HepG2 (cell line): ENCODE results near the gene IL1R1. TPM values are rescaled to one million over a fixed set of nuclear protein-coding genes. Genes with fewer than 3 reads are reported as not detected.

ENCODE experiments used
- ATAC-seq: fragments of 200-7000 bp; cut with Tn5 transposase; 3 replicates; pipeline ENCODE4 v1.9.1; 2020; ENCODE audit warnings: mild to moderate bottlenecking, moderate library complexity
- BruUV-seq: library from RNA; stranded (reverse); fragments of 400-500 nt; replicated peaks from 2 replicates; lab custom pipeline; 2021; lab: Mats Ljungman, UMichigan
- CTCF ChIA-PET: fragments of 300-600 bp; formaldehyde crosslinking; extraction: SDS; loops from one replicate; lab custom pipeline; 2021; ENCODE audit warnings: low total read pairs, inconsistent platforms, low intra/inter-chr PET ratio; lab: Yijun Ruan, JAX
- POLR2A ChIA-PET: fragments of 350-600 bp; sonication (Branson Sonifier 250); formaldehyde crosslinking; loops from one replicate; lab custom pipeline; 2020; ENCODE audit warnings: antibody characterized with exemption, inconsistent platforms; lab: Yijun Ruan, JAX
- DNase-seq: peaks from one replicate; pipeline ENCODE4 v3.0.0-alpha.2; 2015; ENCODE audit warnings: low spot score
- FAIRE-seq: peaks from 3 replicates; lab custom pipeline; 2011; peaks lifted over from hg19 to GRCh38; lab: Jason Lieb, UNC
- H2AFZ ChIP-seq: one replicate; pipeline ENCODE4 v1.6.1; 2011; ENCODE audit warnings: low read length, inconsistent platforms
- H3K27ac ChIP-seq: fragments of 300-600 bp; 3 replicates; pipeline ENCODE4 v1.8.0; 2011; ENCODE audit warnings: mixed run types, mild to moderate bottlenecking, mixed read lengths, low read length, inconsistent platforms; ENCODE audit not compliant: insufficient read depth; ENCODE audit errors: extremely low read length
- H3K27me3 ChIP-seq, 2 experiments: fragments of 200-600 bp in 1 of 2; 2 replicates in 1 of 2; 3 replicates in 1 of 2; pipeline versions ENCODE4 v1.6.0 to v1.8.0; 2011; ENCODE audit warnings: low read length in 2 of 2, mild to moderate bottlenecking in 2 of 2, moderate library complexity in 2 of 2, inconsistent platforms in 1 of 2; ENCODE audit not compliant: insufficient read depth in 2 of 2, control insufficient read depth in 1 of 2
- H3K36me3 ChIP-seq, 2 experiments: fragments of 200-600 bp in 1 of 2; replicated peaks in 1 of 2; 2 replicates in 1 of 2; 3 replicates in 1 of 2; pipeline versions ENCODE4 v1.5.1 to v1.8.0; 2011; ENCODE audit warnings: low read length in 2 of 2, inconsistent platforms in 1 of 2; ENCODE audit not compliant: insufficient read depth in 2 of 2, control insufficient read depth in 1 of 2
- H3K4me1 ChIP-seq: 2 replicates; pipeline ENCODE4 v1.5.1; 2012; ENCODE audit warnings: low read length, inconsistent platforms; ENCODE audit not compliant: insufficient read depth
- H3K4me2 ChIP-seq: 2 replicates; pipeline ENCODE4 v1.6.0; 2011; ENCODE audit warnings: low read depth, low read length, inconsistent platforms
- H3K4me3 ChIP-seq, 3 experiments: fragments of 200-600 bp in 1 of 3; sonication (generic), shearing (Covaris generic) in 1 of 3; replicated peaks in 1 of 3; 2 replicates each; pipeline ENCODE4 v1.5.1; 2011 to 2016; ENCODE audit warnings: low read length in 3 of 3, inconsistent platforms in 2 of 3, low read depth in 2 of 3, mild to moderate bottlenecking in 2 of 3, control low read depth in 1 of 3, mixed read lengths in 1 of 3; ENCODE audit not compliant: insufficient read depth in 1 of 3
- H3K79me2 ChIP-seq: one replicate; pipeline ENCODE4 v1.6.1; 2011; ENCODE audit warnings: low read length, inconsistent platforms; ENCODE audit not compliant: insufficient read depth
- H3K9ac ChIP-seq: 2 replicates; pipeline ENCODE4 v1.6.0; 2011; ENCODE audit warnings: mild to moderate bottlenecking, low read depth, low read length, inconsistent platforms; ENCODE audit not compliant: insufficient read depth
- H3K9me3 ChIP-seq: 2 replicates; pipeline ENCODE4 v1.5.1; 2012; ENCODE audit warnings: mild to moderate bottlenecking, low read length
- H4K20me1 ChIP-seq: 2 replicates; pipeline ENCODE4 v1.6.0; 2011; ENCODE audit warnings: inconsistent platforms, mild to moderate bottlenecking, low read length, moderate library complexity; ENCODE audit not compliant: insufficient read depth
- CBX2 ChIP-seq, 2 experiments: fragments of 200-600 bp in 1 of 2; sonication (generic); formaldehyde crosslinking in 1 of 2; IDR thresholded peaks; 2 replicates each; pipeline versions ENCODE4 v1.7.0 to v1.8.1; 2018 to 2022; ENCODE audit warnings: low read depth in 2 of 2, low read length in 1 of 2, mild to moderate bottlenecking in 1 of 2, missing genetic modification reagents in 1 of 2
- GPN1 ChIP-seq: sonication (generic); formaldehyde crosslinking; IDR thresholded peaks from 2 replicates; pipeline ENCODE4 v1.5.1; 2020; ENCODE audit warnings: missing genetic modification reagents, borderline replicate concordance
- HNF4G ChIP-seq, 2 experiments: sonication (generic) in 1 of 2; formaldehyde crosslinking in 1 of 2; IDR thresholded peaks; 2 replicates each; pipeline versions ENCODE4 v1.4.0 to v1.6.1; 2011 to 2020; ENCODE audit warnings: borderline replicate concordance in 2 of 2, low read depth in 2 of 2, mild to moderate bottlenecking in 2 of 2, low read length in 1 of 2, missing genetic modification reagents in 1 of 2, moderate library complexity in 1 of 2
- KMT2B ChIP-seq: IDR thresholded peaks from 2 replicates; pipeline ENCODE4 v1.6.1; 2016; ENCODE audit warnings: missing genetic modification reagents, missing compliant biosample characterization
- PCBP2 ChIP-seq: fragments of 200-400 bp; formaldehyde crosslinking; optimal IDR thresholded peaks from 2 replicates; pipeline ENCODE3; 2018; ENCODE audit warnings: low read length, low read depth; ENCODE audit not compliant: poor library complexity, severe bottlenecking
- RBM39 ChIP-seq: fragments of 200-400 bp; formaldehyde crosslinking; IDR thresholded peaks from one replicate; pipeline ENCODE4 v1.6.1; 2018; ENCODE audit warnings: antibody characterized with exemption, mild to moderate bottlenecking, low read depth, low read length; ENCODE audit not compliant: poor library complexity, severe bottlenecking
- RFX5 ChIP-seq: IDR thresholded peaks from 2 replicates; pipeline ENCODE4 v1.6.1; 2011; ENCODE audit warnings: low read depth, low read length, improper control_type of control experiment
- WGBS: methylation state at CpG from one replicate; pipeline ENCODE4 v1.1.6; 2017; ENCODE audit warnings: low lambda C conversion rate; 5-methylcytosine and 5-hydroxymethylcytosine counted together
- in situ Hi-C: cut with HindIII; loops from 2 replicates; pipeline ENCODE4 v1.10.0; 2017; ENCODE audit warnings: low pct_unique_long_range_greater_than_20kb; ENCODE audit not compliant: extremely low pct_ligation_motif_present
- intact Hi-C: fragments of 100-400 bp; cut with micrococcal nuclease; formaldehyde crosslinking; loops from one replicate; pipeline ENCODE4 v1.10.0; 2022; ENCODE audit not compliant: unreplicated experiment
- polyA plus RNA-seq, 8 experiments: library from polyadenylated mRNA; depleted of rRNA in 3 of 8; stranded (reverse) in 7 of 8; unstranded in 1 of 8; fragments of >200 nt; fragmentation: Illumina TruSeq in 4 of 8; extraction: Trizol in 4 of 8; gene quantifications; 2 replicates each; pipeline versions ENCODE4 v1.2.1 to v1.2.3, GENCODE V29; 2011 to 2016; ENCODE audit warnings: low read depth in 4 of 8, missing spikeins in 1 of 8, mixed read lengths in 1 of 8; ENCODE audit not compliant: insufficient read depth in 1 of 8
- total RNA-seq, 5 experiments: library from RNA; depleted of rRNA; stranded (reverse); fragments of >200 nt; fragmentation: Illumina TruSeq; extraction: Trizol; gene quantifications; 2 replicates each; pipeline ENCODE4 v1.2.3, GENCODE V29; 2016; ENCODE audit warnings: low read depth in 1 of 5
- TF ChIP-seq, protein P1 (sequence below): sonication (generic); formaldehyde crosslinking; IDR thresholded peaks from 2 replicates; pipeline ENCODE4 v1.4.0; 2020; ENCODE audit warnings: mild to moderate bottlenecking, missing genetic modification reagents, borderline replicate concordance
- TF ChIP-seq, protein P2 (sequence below): IDR thresholded peaks from 2 replicates; pipeline ENCODE4 v1.6.1; 2018; ENCODE audit warnings: missing genetic modification reagents
- TF ChIP-seq, protein P3 (sequence below): sonication (generic); formaldehyde crosslinking; IDR thresholded peaks from 2 replicates; pipeline ENCODE4 v1.5.0; 2020; ENCODE audit warnings: missing genetic modification reagents
- TF ChIP-seq, protein P4 (sequence below): IDR thresholded peaks from 2 replicates; pipeline ENCODE4 v1.6.1; 2016; ENCODE audit warnings: missing compliant biosample characterization, missing genetic modification reagents, borderline replicate concordance
- TF ChIP-seq, protein P5 (sequence below): sonication (generic); formaldehyde crosslinking; IDR thresholded peaks from 2 replicates; pipeline ENCODE4 v1.4.0; 2020; ENCODE audit warnings: missing genetic modification reagents

The IL1R1 gene
- total and polyA plus RNA-seq, 2 of the 13 experiments (the other 11 are each of a cell fraction or from before 2014, with no cell fraction given) = 38.0 to 93.1 TPM

DNA sequence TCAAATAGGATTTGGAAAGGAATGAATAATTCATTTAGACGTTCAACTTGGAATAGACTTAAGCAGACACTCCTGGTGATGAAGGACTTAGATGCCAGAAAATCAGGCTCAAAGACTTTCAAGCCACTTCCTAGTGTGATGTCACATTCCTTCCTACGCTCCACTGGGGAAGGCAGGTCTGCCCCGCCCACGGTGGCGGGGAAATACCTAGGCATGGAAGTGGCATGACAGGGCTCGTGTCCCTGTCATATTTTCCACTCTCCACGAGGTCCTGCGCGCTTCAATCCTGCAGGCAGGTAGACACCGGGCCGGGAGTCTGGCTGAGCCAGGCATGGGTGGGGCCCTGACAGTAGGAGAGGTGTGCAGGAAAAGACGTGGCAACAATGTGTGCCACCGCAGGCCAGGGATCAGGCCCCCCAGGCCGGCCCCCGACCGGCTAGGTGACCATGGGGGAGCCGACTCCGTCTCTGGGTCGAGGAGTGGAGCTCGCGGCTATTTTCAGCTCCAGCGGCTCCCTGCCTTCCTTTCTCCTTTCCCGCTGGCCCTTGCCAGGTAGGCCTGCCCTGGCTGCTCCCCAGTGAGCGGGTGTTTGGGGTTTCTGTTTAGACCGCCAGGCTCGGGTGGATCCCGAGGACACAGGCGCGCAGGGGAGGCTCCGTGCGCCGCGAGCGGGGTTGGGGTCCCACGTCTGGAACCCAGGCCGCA, 44.4 kb downstream of the IL1R1 start, which contains the start of gene IL1RL2:
TSS of gene IL1RL2 (plus strand) at position 233 of the 705 bp plus-strand sequence. CDS start 845 bp downstream, outside the sequence.
- ATAC-seq = no peak
- no TSS peak for BruUV-seq
- TF ChIP-seq KMT2B (CRISPR knock-in tag) (no peak), GPN1 (no peak), RBM39 (no peak), CBX2 (IDR thresholded peaks at IDR 0.05; ENCODE audit: low read depth, low read length) (no peak), CBX2 (CRISPR knock-in tag; IDR thresholded peaks at IDR 0.05; ENCODE audit: low read depth) (no peak), RFX5 (no peak), HNF4G (IDR thresholded peaks at IDR 0.05; ENCODE audit: borderline replicate concordance, low read depth, low read length) (no peak), HNF4G (CRISPR knock-in tag; IDR thresholded peaks at IDR 0.05; ENCODE audit: borderline replicate concordance, low read depth) (no peak), PCBP2 (no peak)
- TF ChIP-seq, protein P1, sequence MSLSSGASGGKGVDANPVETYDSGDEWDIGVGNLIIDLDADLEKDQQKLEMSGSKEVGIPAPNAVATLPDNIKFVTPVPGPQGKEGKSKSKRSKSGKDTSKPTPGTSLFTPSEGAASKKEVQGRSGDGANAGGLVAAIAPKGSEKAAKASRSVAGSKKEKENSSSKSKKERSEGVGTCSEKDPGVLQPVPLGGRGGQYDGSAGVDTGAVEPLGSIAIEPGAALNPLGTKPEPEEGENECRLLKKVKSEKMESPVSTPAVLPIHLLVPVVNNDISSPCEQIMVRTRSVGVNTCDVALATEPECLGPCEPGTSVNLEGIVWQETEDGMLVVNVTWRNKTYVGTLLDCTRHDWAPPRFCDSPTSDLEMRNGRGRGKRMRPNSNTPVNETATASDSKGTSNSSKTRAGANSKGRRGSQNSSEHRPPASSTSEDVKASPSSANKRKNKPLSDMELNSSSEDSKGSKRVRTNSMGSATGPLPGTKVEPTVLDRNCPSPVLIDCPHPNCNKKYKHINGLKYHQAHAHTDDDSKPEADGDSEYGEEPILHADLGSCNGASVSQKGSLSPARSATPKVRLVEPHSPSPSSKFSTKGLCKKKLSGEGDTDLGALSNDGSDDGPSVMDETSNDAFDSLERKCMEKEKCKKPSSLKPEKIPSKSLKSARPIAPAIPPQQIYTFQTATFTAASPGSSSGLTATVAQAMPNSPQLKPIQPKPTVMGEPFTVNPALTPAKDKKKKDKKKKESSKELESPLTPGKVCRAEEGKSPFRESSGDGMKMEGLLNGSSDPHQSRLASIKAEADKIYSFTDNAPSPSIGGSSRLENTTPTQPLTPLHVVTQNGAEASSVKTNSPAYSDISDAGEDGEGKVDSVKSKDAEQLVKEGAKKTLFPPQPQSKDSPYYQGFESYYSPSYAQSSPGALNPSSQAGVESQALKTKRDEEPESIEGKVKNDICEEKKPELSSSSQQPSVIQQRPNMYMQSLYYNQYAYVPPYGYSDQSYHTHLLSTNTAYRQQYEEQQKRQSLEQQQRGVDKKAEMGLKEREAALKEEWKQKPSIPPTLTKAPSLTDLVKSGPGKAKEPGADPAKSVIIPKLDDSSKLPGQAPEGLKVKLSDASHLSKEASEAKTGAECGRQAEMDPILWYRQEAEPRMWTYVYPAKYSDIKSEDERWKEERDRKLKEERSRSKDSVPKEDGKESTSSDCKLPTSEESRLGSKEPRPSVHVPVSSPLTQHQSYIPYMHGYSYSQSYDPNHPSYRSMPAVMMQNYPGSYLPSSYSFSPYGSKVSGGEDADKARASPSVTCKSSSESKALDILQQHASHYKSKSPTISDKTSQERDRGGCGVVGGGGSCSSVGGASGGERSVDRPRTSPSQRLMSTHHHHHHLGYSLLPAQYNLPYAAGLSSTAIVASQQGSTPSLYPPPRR (CRISPR knock-in tag) = no peak
- TF ChIP-seq, protein P2, sequence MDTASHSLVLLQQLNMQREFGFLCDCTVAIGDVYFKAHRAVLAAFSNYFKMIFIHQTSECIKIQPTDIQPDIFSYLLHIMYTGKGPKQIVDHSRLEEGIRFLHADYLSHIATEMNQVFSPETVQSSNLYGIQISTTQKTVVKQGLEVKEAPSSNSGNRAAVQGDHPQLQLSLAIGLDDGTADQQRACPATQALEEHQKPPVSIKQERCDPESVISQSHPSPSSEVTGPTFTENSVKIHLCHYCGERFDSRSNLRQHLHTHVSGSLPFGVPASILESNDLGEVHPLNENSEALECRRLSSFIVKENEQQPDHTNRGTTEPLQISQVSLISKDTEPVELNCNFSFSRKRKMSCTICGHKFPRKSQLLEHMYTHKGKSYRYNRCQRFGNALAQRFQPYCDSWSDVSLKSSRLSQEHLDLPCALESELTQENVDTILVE = no peak
- TF ChIP-seq, protein P3, sequence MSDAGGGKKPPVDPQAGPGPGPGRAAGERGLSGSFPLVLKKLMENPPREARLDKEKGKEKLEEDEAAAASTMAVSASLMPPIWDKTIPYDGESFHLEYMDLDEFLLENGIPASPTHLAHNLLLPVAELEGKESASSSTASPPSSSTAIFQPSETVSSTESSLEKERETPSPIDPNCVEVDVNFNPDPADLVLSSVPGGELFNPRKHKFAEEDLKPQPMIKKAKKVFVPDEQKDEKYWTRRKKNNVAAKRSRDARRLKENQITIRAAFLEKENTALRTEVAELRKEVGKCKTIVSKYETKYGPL (CRISPR knock-in tag) = no peak
- TF ChIP-seq, protein P4, sequence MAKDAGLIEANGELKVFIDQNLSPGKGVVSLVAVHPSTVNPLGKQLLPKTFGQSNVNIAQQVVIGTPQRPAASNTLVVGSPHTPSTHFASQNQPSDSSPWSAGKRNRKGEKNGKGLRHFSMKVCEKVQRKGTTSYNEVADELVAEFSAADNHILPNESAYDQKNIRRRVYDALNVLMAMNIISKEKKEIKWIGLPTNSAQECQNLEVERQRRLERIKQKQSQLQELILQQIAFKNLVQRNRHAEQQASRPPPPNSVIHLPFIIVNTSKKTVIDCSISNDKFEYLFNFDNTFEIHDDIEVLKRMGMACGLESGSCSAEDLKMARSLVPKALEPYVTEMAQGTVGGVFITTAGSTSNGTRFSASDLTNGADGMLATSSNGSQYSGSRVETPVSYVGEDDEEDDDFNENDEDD (CRISPR knock-in tag) = no peak
- TF ChIP-seq, protein P5, sequence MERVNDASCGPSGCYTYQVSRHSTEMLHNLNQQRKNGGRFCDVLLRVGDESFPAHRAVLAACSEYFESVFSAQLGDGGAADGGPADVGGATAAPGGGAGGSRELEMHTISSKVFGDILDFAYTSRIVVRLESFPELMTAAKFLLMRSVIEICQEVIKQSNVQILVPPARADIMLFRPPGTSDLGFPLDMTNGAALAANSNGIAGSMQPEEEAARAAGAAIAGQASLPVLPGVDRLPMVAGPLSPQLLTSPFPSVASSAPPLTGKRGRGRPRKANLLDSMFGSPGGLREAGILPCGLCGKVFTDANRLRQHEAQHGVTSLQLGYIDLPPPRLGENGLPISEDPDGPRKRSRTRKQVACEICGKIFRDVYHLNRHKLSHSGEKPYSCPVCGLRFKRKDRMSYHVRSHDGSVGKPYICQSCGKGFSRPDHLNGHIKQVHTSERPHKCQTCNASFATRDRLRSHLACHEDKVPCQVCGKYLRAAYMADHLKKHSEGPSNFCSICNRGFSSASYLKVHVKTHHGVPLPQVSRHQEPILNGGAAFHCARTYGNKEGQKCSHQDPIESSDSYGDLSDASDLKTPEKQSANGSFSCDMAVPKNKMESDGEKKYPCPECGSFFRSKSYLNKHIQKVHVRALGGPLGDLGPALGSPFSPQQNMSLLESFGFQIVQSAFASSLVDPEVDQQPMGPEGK = no peak

More for the DNA sequence above, 44.4 kb downstream of the IL1R1 start, which contains the start of gene IL1RL2:
- Histone ChIP-seq H3K36me3 (no peaks in the 10 kb centered on the region), H3K4me2 (no peak within 1 kb of the TSS), H3K9me3 (no peaks in the 10 kb centered on the region), H3K27ac (no peak within 1 kb of the TSS), H3K9ac (no peak within 1 kb of the TSS), H3K27me3 (no peaks in the 10 kb centered on the region), H2AFZ (peak within 1 kb of the TSS; percentile 39), H3K79me2 (no peaks in the 10 kb centered on the region), H3K4me3 (no peak within 1 kb of the TSS), H3K4me1 (peaks cover 44% of the 10 kb centered on the region), H4K20me1 (no peaks in the 10 kb centered on the region)
- DNase-seq (no peak), FAIRE-seq (no peak)
- 81% methylated on average over 36 of the region's 36 CpGs for WGBS
- ChIA-PET POLR2A (no interaction called here), CTCF (no interaction called here)
- in situ Hi-C loops = no loop called here
- intact Hi-C loops = no loop called here
